HEK293 (cell line): Measurements from ENCODE around the gene PEPD.

Experiments used
- CTCF ChIA-PET: fragments of 350-600 bp; formaldehyde crosslinking; extraction: SDS; loops from one replicate; lab custom pipeline; 2021; ENCODE audit warnings: antibody characterized with exemption; lab: Yijun Ruan, JAX
- POLR2A ChIA-PET: fragments of 300-600 bp; formaldehyde crosslinking; extraction: SDS; loops from one replicate; lab custom pipeline; 2020; ENCODE audit warnings: antibody characterized with exemption, inconsistent platforms; lab: Yijun Ruan, JAX
- H3K27ac ChIP-seq: fragments of 200-500 bp; sonication (Bioruptor generic); 2 replicates; pipeline ENCODE4 v1.5.1; 2014; ENCODE audit warnings: low read depth, low read length, control low read depth, inconsistent platforms; ENCODE audit errors: extremely low read depth
- H3K36me3 ChIP-seq, 2 experiments: fragments of 200-500 bp in 1 of 2; sonication (Bioruptor generic) in 1 of 2; 1 replicate in 1 of 2; 2 replicates in 1 of 2; pipeline ENCODE4 v1.5.1; 2014 to 2017; ENCODE audit warnings: inconsistent platforms in 2 of 2, low read length in 2 of 2; ENCODE audit not compliant: control insufficient read depth in 2 of 2, insufficient read depth in 1 of 2
- H3K4me1 ChIP-seq: fragments of 200-500 bp; sonication (Bioruptor generic); 2 replicates; pipeline ENCODE4 v1.5.1; 2014; ENCODE audit warnings: mild to moderate bottlenecking, low read length, inconsistent platforms; ENCODE audit not compliant: control insufficient read depth, insufficient read depth
- H3K4me3 ChIP-seq: 2 replicates; pipeline ENCODE4 v1.5.1; 2011; ENCODE audit warnings: low read depth, mild to moderate bottlenecking, control low read depth, low read length, moderate library complexity
- H3K9me3 ChIP-seq: fragments of 200-500 bp; sonication (Bioruptor generic); 2 replicates; pipeline ENCODE4 v1.5.1; 2014; ENCODE audit warnings: low read depth, low read length, inconsistent platforms; ENCODE audit not compliant: control insufficient read depth, insufficient read depth
- ATF2 ChIP-seq: fragments of 450-650 bp; formaldehyde crosslinking; IDR thresholded peaks from 2 replicates; pipeline ENCODE4 v1.5.1; 2016; ENCODE audit warnings: missing biosample characterization, missing genetic modification characterization, low read depth
- BCL11B ChIP-seq: fragments of 450-650 bp; formaldehyde crosslinking; IDR thresholded peaks from 2 replicates; pipeline ENCODE4 v1.5.1; 2016; ENCODE audit warnings: low read depth, missing biosample characterization, missing genetic modification characterization
- CTCF ChIP-seq: fragments of 450-650 bp; formaldehyde crosslinking; IDR thresholded peaks from 2 replicates; pipeline ENCODE4 v1.5.1; 2016; ENCODE audit warnings: missing biosample characterization, missing genetic modification characterization
- ELK4 ChIP-seq: IDR thresholded peaks from 2 replicates; pipeline ENCODE4 v1.6.1; 2011; ENCODE audit warnings: mild to moderate bottlenecking, low read depth, low read length, borderline replicate concordance
- GFI1B ChIP-seq: fragments of 450-650 bp; formaldehyde crosslinking; IDR thresholded peaks from 2 replicates; pipeline ENCODE4 v1.5.1; 2016; ENCODE audit warnings: missing biosample characterization, missing genetic modification characterization
- GLI4 ChIP-seq: fragments of 450-650 bp; formaldehyde crosslinking; IDR thresholded peaks from 2 replicates; pipeline ENCODE4 v1.5.1; 2016; ENCODE audit warnings: missing biosample characterization, missing genetic modification characterization
- HOXA7 ChIP-seq: sonication (generic); formaldehyde crosslinking; IDR thresholded peaks from 2 replicates; pipeline ENCODE4 v1.8.1; 2022; ENCODE audit warnings: missing genetic modification reagents, borderline replicate concordance
- INSM2 ChIP-seq: fragments of 450-650 bp; formaldehyde crosslinking; IDR thresholded peaks from 2 replicates; pipeline ENCODE4 v1.5.1; 2016; ENCODE audit warnings: missing biosample characterization, missing genetic modification characterization
- OVOL3 ChIP-seq: fragments of 450-650 bp; formaldehyde crosslinking; IDR thresholded peaks from 2 replicates; pipeline ENCODE4 v1.5.1; 2016; ENCODE audit warnings: missing biosample characterization, missing genetic modification characterization
- PATZ1 ChIP-seq: fragments of 450-650 bp; formaldehyde crosslinking; IDR thresholded peaks from 2 replicates; pipeline ENCODE4 v1.5.1; 2016; ENCODE audit warnings: missing biosample characterization, missing genetic modification characterization
- TCF7L2 ChIP-seq: IDR thresholded peaks from 2 replicates; pipeline ENCODE4 v1.6.1; 2011; ENCODE audit warnings: low read depth, mild to moderate bottlenecking, inconsistent platforms, low read length, moderate library complexity, borderline replicate concordance
- WT1 ChIP-seq: fragments of 450-650 bp; formaldehyde crosslinking; IDR thresholded peaks from 2 replicates; pipeline ENCODE4 v1.5.1; 2016; ENCODE audit warnings: missing biosample characterization, missing genetic modification characterization
- ZBTB11 ChIP-seq: fragments of 450-650 bp; formaldehyde crosslinking; conservative IDR thresholded peaks from 2 replicates; pipeline ENCODE4 v1.5.1; 2016; ENCODE audit warnings: low read depth, missing biosample characterization, missing genetic modification characterization
- ZBTB20 ChIP-seq: fragments of 450-650 bp; formaldehyde crosslinking; IDR thresholded peaks from 2 replicates; pipeline ENCODE4 v1.5.1; 2016; ENCODE audit warnings: missing biosample characterization, missing genetic modification characterization
- ZBTB21 ChIP-seq: fragments of 450-650 bp; formaldehyde crosslinking; IDR thresholded peaks from 2 replicates; pipeline ENCODE4 v1.5.1; 2017; ENCODE audit warnings: missing biosample characterization, missing genetic modification characterization
- ZNF112 ChIP-seq: fragments of 450-650 bp; formaldehyde crosslinking; IDR thresholded peaks from 2 replicates; pipeline ENCODE4 v1.5.0; 2017; ENCODE audit warnings: missing biosample characterization, missing genetic modification characterization
- ZNF148 ChIP-seq: fragments of 450-650 bp; formaldehyde crosslinking; IDR thresholded peaks from 2 replicates; pipeline ENCODE4 v1.5.0; 2017; ENCODE audit warnings: missing biosample characterization, missing genetic modification characterization, borderline replicate concordance
- ZNF16 ChIP-seq: fragments of 450-650 bp; formaldehyde crosslinking; IDR thresholded peaks from 2 replicates; pipeline ENCODE4 v1.5.1; 2016; ENCODE audit warnings: low read depth, missing biosample characterization, missing genetic modification characterization
- ZNF174 ChIP-seq: fragments of 450-650 bp; formaldehyde crosslinking; IDR thresholded peaks from 2 replicates; pipeline ENCODE4 v1.5.0; 2017; ENCODE audit warnings: missing biosample characterization, mild to moderate bottlenecking, missing genetic modification characterization
- ZNF302 ChIP-seq: fragments of 450-650 bp; formaldehyde crosslinking; IDR thresholded peaks from 2 replicates; pipeline ENCODE4 v1.5.1; 2016; ENCODE audit warnings: missing biosample characterization, missing genetic modification characterization, low read depth
- ZNF335 ChIP-seq: fragments of 450-650 bp; formaldehyde crosslinking; conservative IDR thresholded peaks from 2 replicates; pipeline ENCODE4 v1.5.1; 2016; ENCODE audit warnings: missing biosample characterization, missing genetic modification characterization
- ZNF626 ChIP-seq: fragments of 450-650 bp; sonication (Bioruptor Pico); formaldehyde crosslinking; IDR thresholded peaks from 2 replicates; pipeline ENCODE4 v1.5.1; 2018; ENCODE audit warnings: missing biosample characterization, missing genetic modification characterization, inconsistent platforms
- ZNF629 ChIP-seq: fragments of 450-650 bp; formaldehyde crosslinking; IDR thresholded peaks from 2 replicates; pipeline ENCODE4 v1.5.1; 2017; ENCODE audit warnings: missing biosample characterization, missing genetic modification characterization
- ZNF654 ChIP-seq: fragments of 450-650 bp; formaldehyde crosslinking; IDR thresholded peaks from 2 replicates; pipeline ENCODE4 v1.5.1; 2016; ENCODE audit warnings: low read depth, missing biosample characterization, missing genetic modification characterization
- ZNF837 ChIP-seq: fragments of 450-650 bp; formaldehyde crosslinking; IDR thresholded peaks from 2 replicates; pipeline ENCODE4 v1.5.1; 2016; ENCODE audit warnings: missing biosample characterization, missing genetic modification characterization

Gene PEPD

GRCh38 chr19:33569821-33570220, 48.2 kb upstream of the PEPD start:
- H3K9me3 ChIP-seq: peaks cover 14% of the 10 kb centered on the region
- H3K4me3 ChIP-seq: no peak overlapping the region
- H3K27ac ChIP-seq: no peak overlapping the region
- ChIA-PET CTCF (interaction anchor here (0.8 kb wide), 1 partner anchor 386 kb away, joined by 3 read pairs; no protein-coding TSS in a partner anchor), POLR2A (no interaction called here)
- no peaks in the 10 kb centered on the region; a peak in 1 of 3 replicates for H3K36me3 ChIP-seq
- H3K4me1 ChIP-seq: no peaks in the 10 kb centered on the region
- TF ChIP-seq GFI1B (tag by site-specific recombination) (no peak), ELK4 (no peak), ZNF174 (tag by site-specific recombination) (no peak), ZBTB11 (no peak), CTCF (tag by site-specific recombination) (no peak), ZNF837 (tag by site-specific recombination) (no peak), ZNF302 (no peak), INSM2 (tag by site-specific recombination) (no peak), BCL11B (tag by site-specific recombination) (no peak), WT1 (tag by site-specific recombination) (no peak), ZNF112 (tag by site-specific recombination) (no peak), TCF7L2 (no peak), ATF2 (tag by site-specific recombination) (peak; percentile 81), ZNF654 (tag by site-specific recombination) (no peak), ZNF629 (tag by site-specific recombination) (peak; percentile 45; the same call in 1 of the 2 replicates), PATZ1 (tag by site-specific recombination) (no peak), ZBTB20 (tag by site-specific recombination) (peak; percentile 46; the same call in 1 of the 2 replicates), GLI4 (no peak), ZNF148 (tag by site-specific recombination) (no peak), ZNF16 (tag by site-specific recombination) (no peak), ZNF335 (tag by site-specific recombination) (peak; percentile 58), ZBTB21 (tag by site-specific recombination) (peak; percentile 82), ZNF626 (no peak), HOXA7 (no peak), OVOL3 (tag by site-specific recombination) (no peak)
